A673 (cell line): ENCODE measurements around the gene BCAR1.

Experiments used
- EZH2 ChIP-seq: fragments of 200-600 bp; sonication (generic); IDR thresholded peaks from 2 replicates; pipeline ENCODE4 v1.6.1; 2017; ENCODE audit warnings: borderline replicate concordance, low read depth, mild to moderate bottlenecking, mixed read lengths, antibody characterized with exemption, low read length; ENCODE audit not compliant: poor library complexity, severe bottlenecking
- TF ChIP-seq, protein P1 (sequence below): fragments of 300-800, 200-600 bp; sonication (generic); conservative IDR thresholded peaks from 2 replicates; pipeline ENCODE4 v1.5.1; 2017; ENCODE audit warnings: low read depth, mild to moderate bottlenecking, antibody characterized with exemption, low read length, moderate library complexity, mixed read lengths

- TF ChIP-seq, protein P1, sequence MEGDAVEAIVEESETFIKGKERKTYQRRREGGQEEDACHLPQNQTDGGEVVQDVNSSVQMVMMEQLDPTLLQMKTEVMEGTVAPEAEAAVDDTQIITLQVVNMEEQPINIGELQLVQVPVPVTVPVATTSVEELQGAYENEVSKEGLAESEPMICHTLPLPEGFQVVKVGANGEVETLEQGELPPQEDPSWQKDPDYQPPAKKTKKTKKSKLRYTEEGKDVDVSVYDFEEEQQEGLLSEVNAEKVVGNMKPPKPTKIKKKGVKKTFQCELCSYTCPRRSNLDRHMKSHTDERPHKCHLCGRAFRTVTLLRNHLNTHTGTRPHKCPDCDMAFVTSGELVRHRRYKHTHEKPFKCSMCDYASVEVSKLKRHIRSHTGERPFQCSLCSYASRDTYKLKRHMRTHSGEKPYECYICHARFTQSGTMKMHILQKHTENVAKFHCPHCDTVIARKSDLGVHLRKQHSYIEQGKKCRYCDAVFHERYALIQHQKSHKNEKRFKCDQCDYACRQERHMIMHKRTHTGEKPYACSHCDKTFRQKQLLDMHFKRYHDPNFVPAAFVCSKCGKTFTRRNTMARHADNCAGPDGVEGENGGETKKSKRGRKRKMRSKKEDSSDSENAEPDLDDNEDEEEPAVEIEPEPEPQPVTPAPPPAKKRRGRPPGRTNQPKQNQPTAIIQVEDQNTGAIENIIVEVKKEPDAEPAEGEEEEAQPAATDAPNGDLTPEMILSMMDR, result no peak
- no peak for TF ChIP-seq EZH2
These were observed 4.2 kb downstream of the BCAR1 start for GRCh38 chr16:75247249-75247648.
